ENCODE data around the gene PPP6C. TPM values are rescaled to one million over a fixed set of nuclear protein-coding genes. Genes with fewer than 3 reads are reported as not detected.

PPP6C gene
- total and polyA plus RNA-seq, 2 of the 13 experiments (the other 11 are each of a cell fraction or from before 2014, with no cell fraction given) = 18.5 to 20.9 TPM

DNA sequence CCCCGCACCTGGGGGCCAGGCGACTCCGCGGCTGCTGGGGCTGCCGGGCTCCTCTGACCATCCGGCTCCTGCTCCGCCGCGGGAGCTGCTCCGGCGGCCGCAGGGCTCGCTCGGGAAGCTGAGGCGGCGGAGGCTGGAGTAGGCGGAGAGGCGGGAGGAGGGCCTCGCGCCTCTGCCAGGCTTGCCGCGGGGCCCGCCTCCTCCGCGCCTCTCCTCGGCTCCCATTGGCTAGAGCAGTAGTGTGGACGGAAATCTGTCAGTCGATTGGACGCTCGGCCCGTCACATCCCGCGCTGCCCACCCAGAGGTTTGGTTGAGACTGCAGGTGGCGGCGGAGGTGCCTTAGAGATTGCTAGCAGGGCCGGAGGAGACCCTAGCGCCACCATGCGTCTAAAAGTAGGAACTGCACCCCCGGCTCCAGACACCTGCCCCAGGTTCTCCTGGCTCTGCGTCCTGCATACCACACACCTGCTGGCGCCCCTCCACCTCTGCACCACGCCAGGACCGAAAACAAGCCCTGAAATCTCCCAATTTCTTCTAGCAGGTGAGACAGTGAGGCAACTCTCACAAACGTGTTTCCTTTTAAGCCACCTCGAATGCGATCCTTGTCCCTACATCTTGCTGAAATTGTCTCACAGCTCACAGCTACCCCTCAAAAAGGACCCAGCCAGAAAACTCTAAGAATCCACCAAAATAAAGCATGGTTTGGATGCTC lies 46.1 kb downstream of the PPP6C start, which contains the start of gene SCAI (continued):
- TF ChIP-seq, protein P1, sequence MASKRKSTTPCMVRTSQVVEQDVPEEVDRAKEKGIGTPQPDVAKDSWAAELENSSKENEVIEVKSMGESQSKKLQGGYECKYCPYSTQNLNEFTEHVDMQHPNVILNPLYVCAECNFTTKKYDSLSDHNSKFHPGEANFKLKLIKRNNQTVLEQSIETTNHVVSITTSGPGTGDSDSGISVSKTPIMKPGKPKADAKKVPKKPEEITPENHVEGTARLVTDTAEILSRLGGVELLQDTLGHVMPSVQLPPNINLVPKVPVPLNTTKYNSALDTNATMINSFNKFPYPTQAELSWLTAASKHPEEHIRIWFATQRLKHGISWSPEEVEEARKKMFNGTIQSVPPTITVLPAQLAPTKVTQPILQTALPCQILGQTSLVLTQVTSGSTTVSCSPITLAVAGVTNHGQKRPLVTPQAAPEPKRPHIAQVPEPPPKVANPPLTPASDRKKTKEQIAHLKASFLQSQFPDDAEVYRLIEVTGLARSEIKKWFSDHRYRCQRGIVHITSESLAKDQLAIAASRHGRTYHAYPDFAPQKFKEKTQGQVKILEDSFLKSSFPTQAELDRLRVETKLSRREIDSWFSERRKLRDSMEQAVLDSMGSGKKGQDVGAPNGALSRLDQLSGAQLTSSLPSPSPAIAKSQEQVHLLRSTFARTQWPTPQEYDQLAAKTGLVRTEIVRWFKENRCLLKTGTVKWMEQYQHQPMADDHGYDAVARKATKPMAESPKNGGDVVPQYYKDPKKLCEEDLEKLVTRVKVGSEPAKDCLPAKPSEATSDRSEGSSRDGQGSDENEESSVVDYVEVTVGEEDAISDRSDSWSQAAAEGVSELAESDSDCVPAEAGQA (IDR thresholded peaks at IDR 0.05; ENCODE audit: low read depth) = no peak
- TF ChIP-seq, protein P1 (CRISPR knock-in tag; IDR thresholded peaks at IDR 0.05; ENCODE audit: borderline replicate concordance) = no peak
- no peak for TF ChIP-seq ZNF30 (CRISPR knock-in tag; IDR thresholded peaks at IDR 0.05)
- TF ChIP-seq RAD21 (CRISPR knock-in tag; IDR thresholded peaks at IDR 0.05) = peak; percentile 97
- TF ChIP-seq ZNF724P (CRISPR knock-in tag; IDR thresholded peaks at IDR 0.05; ENCODE audit: borderline replicate concordance) = no peak
- TF ChIP-seq GATA4 (IDR thresholded peaks at IDR 0.05; ENCODE audit: borderline replicate concordance, low read depth) = 0 out of 2 replicates have a peak, but pooled peaks have one; percentile 39
- TF ChIP-seq ZNF878 (CRISPR knock-in tag; IDR thresholded peaks at IDR 0.05) = peak; percentile 73; the same call in 1 of the 2 replicates
- no peak for TF ChIP-seq TCF7L2 (IDR thresholded peaks at IDR 0.05; ENCODE audit: low read depth, low read length)
- no peak for TF ChIP-seq MYNN (CRISPR knock-in tag; IDR thresholded peaks at IDR 0.05; ENCODE audit: low read depth)
- TF ChIP-seq MEF2D (CRISPR knock-in tag; IDR thresholded peaks at IDR 0.05) = no peak
- no peak for TF ChIP-seq FIP1L1 (IDR thresholded peaks at IDR 0.05; ENCODE audit: borderline replicate concordance, insufficient read depth, low read depth, low read length)
- no peak for TF ChIP-seq ZNF263 (CRISPR knock-in tag; IDR thresholded peaks at IDR 0.05)
- peak; percentile 82; the same call in 1 of the 2 replicates for TF ChIP-seq KMT2A (CRISPR knock-in tag; IDR thresholded peaks at IDR 0.05)
- peak; percentile 57 for TF ChIP-seq TAF1 (CRISPR knock-in tag; IDR thresholded peaks at IDR 0.05)
- peak; percentile 83 for TF ChIP-seq SP4 (CRISPR knock-in tag; IDR thresholded peaks at IDR 0.05)
- TF ChIP-seq ATRX (CRISPR knock-in tag; IDR thresholded peaks at IDR 0.05; ENCODE audit: borderline replicate concordance) = no peak
- no peak for TF ChIP-seq ZFP36L2 (CRISPR knock-in tag; IDR thresholded peaks at IDR 0.05)
- TF ChIP-seq CBX5 (CRISPR knock-in tag; IDR thresholded peaks at IDR 0.05; ENCODE audit: borderline replicate concordance) = 0 out of 2 replicates have a peak, but pooled peaks have one; percentile 17
- peak; percentile 99 for TF ChIP-seq SP2 (CRISPR knock-in tag; IDR thresholded peaks at IDR 0.05)
- TF ChIP-seq RNF2 (conservative IDR thresholded peaks at IDR 0.05; ENCODE audit: low read depth) = peak; percentile 88
- TF ChIP-seq REPIN1 (CRISPR knock-in tag; IDR thresholded peaks at IDR 0.05; ENCODE audit: borderline replicate concordance, low read depth) = no peak
- TF ChIP-seq GATAD1 (CRISPR knock-in tag; IDR thresholded peaks at IDR 0.05) = peak; percentile 48
- no peak for TF ChIP-seq ZNF230 (CRISPR knock-in tag; IDR thresholded peaks at IDR 0.05)
